GM10248 (cell line): ENCODE results near the gene SPDYC.
"Not testable (repeated sequence)": the region's sequence is repeated elsewhere in the genome, so short reads cannot be mapped to it uniquely, and the experiment has no call there.

ENCODE experiments used
- CTCF ChIA-PET: fragments of 300-600 bp; sonication (Branson Sonifier 250); formaldehyde crosslinking; extraction: SDS; loops from one replicate; lab custom pipeline; 2021; ENCODE audit warnings: antibody characterized with exemption; lab: Yijun Ruan, JAX
- POLR2A ChIA-PET: fragments of 350-650 bp; sonication (Branson Sonifier 250); formaldehyde crosslinking; extraction: SDS; loops from one replicate; lab custom pipeline; 2020; ENCODE audit warnings: antibody characterized with exemption; lab: Yijun Ruan, JAX
- DNase-seq: peaks from one replicate; pipeline ENCODE4 v3.0.0; 2012; ENCODE audit errors: extremely low spot score
- TF ChIP-seq, protein P1 (sequence below): IDR thresholded peaks from 2 replicates; pipeline ENCODE4 v1.5.1; 2012; ENCODE audit warnings: mild to moderate bottlenecking, low read depth; ENCODE audit errors: extremely low read depth, missing control alignments, control extremely low read depth

The SPDYC gene

GRCh38 chr11:65163684-65164083 lies 6.3 kb upstream of the SPDYC start:
- no peak for DNase-seq
- ChIA-PET POLR2A (no interaction called here), CTCF (interaction anchor here (1.1 kb wide), 1 partner anchor 315 kb away, joined by 3 read pairs; no protein-coding TSS in a partner anchor)
- TF ChIP-seq, protein P1, sequence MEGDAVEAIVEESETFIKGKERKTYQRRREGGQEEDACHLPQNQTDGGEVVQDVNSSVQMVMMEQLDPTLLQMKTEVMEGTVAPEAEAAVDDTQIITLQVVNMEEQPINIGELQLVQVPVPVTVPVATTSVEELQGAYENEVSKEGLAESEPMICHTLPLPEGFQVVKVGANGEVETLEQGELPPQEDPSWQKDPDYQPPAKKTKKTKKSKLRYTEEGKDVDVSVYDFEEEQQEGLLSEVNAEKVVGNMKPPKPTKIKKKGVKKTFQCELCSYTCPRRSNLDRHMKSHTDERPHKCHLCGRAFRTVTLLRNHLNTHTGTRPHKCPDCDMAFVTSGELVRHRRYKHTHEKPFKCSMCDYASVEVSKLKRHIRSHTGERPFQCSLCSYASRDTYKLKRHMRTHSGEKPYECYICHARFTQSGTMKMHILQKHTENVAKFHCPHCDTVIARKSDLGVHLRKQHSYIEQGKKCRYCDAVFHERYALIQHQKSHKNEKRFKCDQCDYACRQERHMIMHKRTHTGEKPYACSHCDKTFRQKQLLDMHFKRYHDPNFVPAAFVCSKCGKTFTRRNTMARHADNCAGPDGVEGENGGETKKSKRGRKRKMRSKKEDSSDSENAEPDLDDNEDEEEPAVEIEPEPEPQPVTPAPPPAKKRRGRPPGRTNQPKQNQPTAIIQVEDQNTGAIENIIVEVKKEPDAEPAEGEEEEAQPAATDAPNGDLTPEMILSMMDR, result no peak

DNA sequence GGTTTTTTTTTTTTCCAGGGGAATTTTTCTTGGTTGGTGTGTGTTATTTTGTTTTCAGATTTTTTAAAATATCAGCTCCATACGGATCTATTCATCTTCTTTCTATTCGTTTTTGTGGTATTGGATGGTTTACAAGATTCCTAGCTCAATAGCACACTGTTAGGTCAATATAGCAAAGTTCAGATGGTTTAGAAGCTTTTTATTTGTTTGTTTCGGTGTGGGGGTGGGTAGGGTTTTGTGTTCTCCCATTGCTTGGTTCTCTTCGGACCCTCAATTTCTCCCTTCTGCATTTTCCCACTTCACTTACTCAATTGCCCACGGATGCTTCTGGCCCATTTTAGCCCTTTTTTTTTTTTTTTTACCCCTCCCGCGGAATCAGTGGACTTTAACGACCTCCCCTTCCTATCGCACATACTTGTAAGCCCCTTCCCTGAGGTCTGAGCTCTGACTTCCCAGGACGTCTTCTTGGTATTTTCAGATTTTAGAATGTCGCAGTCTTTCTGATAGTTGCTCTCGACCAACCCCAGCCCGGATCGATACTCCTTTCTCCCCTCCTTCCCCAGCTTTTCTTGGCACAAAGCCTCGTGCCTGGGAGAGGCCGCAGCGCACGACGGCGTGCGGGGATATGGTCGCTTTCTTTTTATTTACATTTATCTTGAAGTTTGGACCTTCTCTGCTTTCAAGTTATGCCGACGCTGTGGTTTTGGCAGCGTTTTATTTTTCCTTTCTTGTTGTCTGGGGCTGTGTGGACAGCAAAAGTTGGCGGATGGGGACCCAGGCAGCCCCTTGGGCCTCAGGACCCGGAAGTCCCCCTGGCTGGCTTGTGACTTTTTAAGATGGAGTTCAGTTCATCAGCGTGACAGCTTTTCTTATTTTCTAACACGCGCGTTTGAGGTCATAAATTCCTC lies 4.4 kb upstream of the SPDYC start:
- DNase-seq, result no peak
- TF ChIP-seq, protein P1, result no peak
- ChIA-PET POLR2A (no interaction called here), CTCF (interaction anchor here (0.9 kb wide), 1 partner anchor 88 kb away, joined by 3 read pairs; no protein-coding TSS in a partner anchor)

DNA sequence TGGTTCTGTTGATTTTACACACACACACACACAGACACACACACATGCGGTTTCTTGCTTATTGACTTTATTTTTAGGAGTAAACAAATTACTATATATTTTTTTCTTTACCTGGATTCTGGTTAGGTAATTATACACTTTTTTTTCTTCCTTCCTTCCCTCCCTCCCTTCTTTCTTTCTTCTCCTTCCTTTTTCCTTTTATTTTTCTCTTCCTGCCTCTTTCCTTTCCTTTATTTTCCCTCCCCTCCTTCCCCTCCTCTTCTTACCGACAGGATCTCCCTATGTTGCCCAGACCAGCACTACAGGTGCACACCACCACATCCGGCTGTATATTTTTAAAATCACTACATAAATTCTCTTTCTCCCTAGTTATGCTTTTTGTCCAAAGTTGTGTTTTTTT lies 3.1 kb upstream of the SPDYC start:
- POLR2A ChIA-PET, result no interaction called here
- no peak for DNase-seq
- TF ChIP-seq, protein P1, result no peak
- CTCF ChIA-PET, result interaction anchor here (1.4 to 1.6 kb wide), 2 partner anchors 14 to 149 kb away, joined by 3 to 4 read pairs; partner anchors contain the start of gene CAPN1

DNA sequence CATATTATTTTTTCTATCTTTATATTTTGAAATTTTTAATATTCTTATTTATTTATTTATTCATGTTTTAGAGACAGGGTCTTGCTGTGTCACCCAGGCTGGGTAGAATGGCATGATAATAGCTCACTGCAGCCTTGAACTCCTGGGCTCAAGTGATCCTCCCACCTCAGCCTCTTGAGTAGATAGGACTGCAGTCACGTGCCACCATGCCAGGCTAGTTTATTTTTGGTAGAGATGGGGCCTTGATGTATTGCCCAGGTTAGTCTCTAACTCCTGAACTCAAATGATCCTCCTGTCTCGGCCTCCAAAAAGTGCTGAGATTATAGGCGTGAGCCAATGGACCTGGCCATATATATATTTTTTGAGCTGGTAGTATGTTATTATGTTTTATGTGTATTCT lies 2.4 kb upstream of the SPDYC start:
- TF ChIP-seq, protein P1, result no peak
- no peak for DNase-seq
- ChIA-PET POLR2A (no interaction called here), CTCF (interaction anchor here (1.4 to 1.6 kb wide), 2 partner anchors 14 to 148 kb away, joined by 3 to 4 read pairs; partner anchors contain the start of gene CAPN1)

GRCh38 chr11:65169164-65169641 lies 830 bp upstream of the SPDYC start:
- TF ChIP-seq, protein P1, result no peak
- peak; percentile 36 for DNase-seq
- POLR2A ChIA-PET, result interaction anchor here (0.7 kb wide), 2 partner anchors 12 to 47 kb away, joined by 4 to 6 read pairs; partner anchors contain the start of genes CAPN1 and MRPL49
- CTCF ChIA-PET, result interaction anchor here (0.9 to 2.0 kb wide), 5 partner anchors 11 to 160 kb away, joined by 3 to 6 read pairs (median 3); no protein-coding TSS in a partner anchor

- TF ChIP-seq, protein P1, result no peak
- ChIA-PET POLR2A (no interaction called here), CTCF (no interaction called here)
- DNase-seq, result no peak
Observed at GRCh38 chr11:65172600-65172999, 2.6 kb downstream of the SPDYC start.

DNA sequence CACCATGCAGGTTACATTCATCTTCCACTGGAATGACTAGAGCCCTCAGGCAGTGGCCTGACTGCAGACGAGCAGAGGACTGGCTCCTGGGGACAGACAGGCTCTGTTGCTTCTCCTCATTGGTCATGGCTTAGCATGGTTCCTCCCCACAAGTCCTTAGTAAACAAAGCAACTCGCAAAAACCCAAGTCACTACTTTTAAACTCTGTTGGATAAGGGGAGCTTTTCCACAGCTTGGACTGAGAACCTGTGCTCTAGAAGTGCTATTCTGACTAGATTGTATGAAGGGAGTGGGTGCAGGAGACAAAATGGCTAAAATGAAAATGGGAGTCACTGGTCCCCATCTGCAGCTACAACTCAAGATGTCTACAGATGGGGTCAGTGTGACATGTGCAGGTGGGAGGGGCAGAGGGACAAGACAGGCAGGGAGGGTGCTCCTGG lies 4.6 kb downstream of the SPDYC start:
- POLR2A ChIA-PET, result interaction anchor here (1.5 kb wide), 1 partner anchor 40 kb away, joined by 6 read pairs; no protein-coding TSS in a partner anchor
- CTCF ChIA-PET, result interaction anchor here (0.9 to 1.9 kb wide), 4 partner anchors 22 to 51 kb away, joined by 3 to 6 read pairs (median 3); no protein-coding TSS in a partner anchor

More for the DNA sequence above, 4.6 kb downstream of the SPDYC start:
- not testable (repeated sequence) for DNase-seq
